RWPE2 (cell line): Measurements from ENCODE around the gene KCND2.

Experiments
- ATAC-seq: fragments of 200-7000 bp; cut with Tn5 transposase; 3 replicates; pipeline ENCODE4 v1.9.1; 2021; ENCODE audit warnings: low read depth
- DNase-seq: peaks from one replicate; pipeline ENCODE4 v3.0.0-alpha.2; 2020; ENCODE audit warnings: low spot score
- H3K27ac ChIP-seq: fragments of 450-650 bp; 2 replicates; pipeline ENCODE4 v1.5.1; 2017; ENCODE audit warnings: mild to moderate bottlenecking; ENCODE audit not compliant: poor library complexity, severe bottlenecking
- H3K27me3 ChIP-seq: fragments of 250-450 bp; sonication (Bioruptor Pico); 2 replicates; pipeline ENCODE4 v1.5.1; 2021; ENCODE audit warnings: mild to moderate bottlenecking, moderate library complexity; ENCODE audit not compliant: insufficient read depth, poor library complexity, severe bottlenecking
- H3K36me3 ChIP-seq: fragments of 250-450 bp; sonication (Bioruptor Pico); 2 replicates; pipeline ENCODE4 v1.5.1; 2020; ENCODE audit warnings: low read depth, mild to moderate bottlenecking, moderate library complexity
- H3K4me1 ChIP-seq: fragments of 250-450 bp; sonication (Bioruptor Pico); 2 replicates; pipeline ENCODE4 v1.5.1; 2021; ENCODE audit warnings: mild to moderate bottlenecking, moderate library complexity; ENCODE audit not compliant: insufficient read depth, poor library complexity, severe bottlenecking
- H3K4me3 ChIP-seq: fragments of 250-450 bp; sonication (Bioruptor Pico); 2 replicates; pipeline ENCODE4 v1.5.1; 2021; ENCODE audit warnings: mild to moderate bottlenecking, moderate library complexity; ENCODE audit not compliant: severe bottlenecking
- H3K9me3 ChIP-seq: fragments of 250-450 bp; sonication (Bioruptor Pico); 2 replicates; pipeline ENCODE4 v1.5.1; 2021; ENCODE audit warnings: mild to moderate bottlenecking, moderate library complexity; ENCODE audit not compliant: severe bottlenecking
- TF ChIP-seq, protein P1 (sequence below): fragments of 450-650 bp; IDR thresholded peaks from one replicate; pipeline ENCODE4 v1.5.1; 2017; ENCODE audit warnings: mild to moderate bottlenecking, moderate library complexity; ENCODE audit not compliant: poor library complexity, severe bottlenecking

The KCND2 gene

DNA sequence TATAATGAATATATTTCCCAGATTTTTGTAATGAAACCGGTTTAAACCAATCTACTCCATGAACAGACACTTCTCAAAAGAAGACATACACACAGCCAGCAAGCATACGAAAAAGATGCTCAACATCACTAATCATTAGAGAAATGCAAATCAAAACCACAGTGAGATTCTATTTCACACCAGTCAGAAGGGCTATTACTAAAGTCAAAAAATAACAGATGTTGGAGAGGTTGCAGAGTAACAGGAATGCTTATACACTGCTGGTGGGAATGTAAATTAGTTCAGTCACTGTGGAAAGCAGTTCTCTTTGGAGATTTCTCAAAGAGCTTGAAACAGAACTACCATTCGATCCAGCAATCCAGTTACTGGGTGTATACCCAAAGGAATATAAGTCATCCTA lies 344.3 kb downstream of the KCND2 start:
- Histone ChIP-seq H3K9me3 (no peaks in the 10 kb centered on the region), H3K27me3 (no peaks in the 10 kb centered on the region), H3K4me1 (no peaks in the 10 kb centered on the region), H3K4me3 (no peak overlapping the region), H3K27ac (no peak overlapping the region), H3K36me3 (no peaks in the 10 kb centered on the region)
- no peak for DNase-seq
- TF ChIP-seq, protein P1, sequence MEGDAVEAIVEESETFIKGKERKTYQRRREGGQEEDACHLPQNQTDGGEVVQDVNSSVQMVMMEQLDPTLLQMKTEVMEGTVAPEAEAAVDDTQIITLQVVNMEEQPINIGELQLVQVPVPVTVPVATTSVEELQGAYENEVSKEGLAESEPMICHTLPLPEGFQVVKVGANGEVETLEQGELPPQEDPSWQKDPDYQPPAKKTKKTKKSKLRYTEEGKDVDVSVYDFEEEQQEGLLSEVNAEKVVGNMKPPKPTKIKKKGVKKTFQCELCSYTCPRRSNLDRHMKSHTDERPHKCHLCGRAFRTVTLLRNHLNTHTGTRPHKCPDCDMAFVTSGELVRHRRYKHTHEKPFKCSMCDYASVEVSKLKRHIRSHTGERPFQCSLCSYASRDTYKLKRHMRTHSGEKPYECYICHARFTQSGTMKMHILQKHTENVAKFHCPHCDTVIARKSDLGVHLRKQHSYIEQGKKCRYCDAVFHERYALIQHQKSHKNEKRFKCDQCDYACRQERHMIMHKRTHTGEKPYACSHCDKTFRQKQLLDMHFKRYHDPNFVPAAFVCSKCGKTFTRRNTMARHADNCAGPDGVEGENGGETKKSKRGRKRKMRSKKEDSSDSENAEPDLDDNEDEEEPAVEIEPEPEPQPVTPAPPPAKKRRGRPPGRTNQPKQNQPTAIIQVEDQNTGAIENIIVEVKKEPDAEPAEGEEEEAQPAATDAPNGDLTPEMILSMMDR = no peak
- no peak for ATAC-seq

DNA sequence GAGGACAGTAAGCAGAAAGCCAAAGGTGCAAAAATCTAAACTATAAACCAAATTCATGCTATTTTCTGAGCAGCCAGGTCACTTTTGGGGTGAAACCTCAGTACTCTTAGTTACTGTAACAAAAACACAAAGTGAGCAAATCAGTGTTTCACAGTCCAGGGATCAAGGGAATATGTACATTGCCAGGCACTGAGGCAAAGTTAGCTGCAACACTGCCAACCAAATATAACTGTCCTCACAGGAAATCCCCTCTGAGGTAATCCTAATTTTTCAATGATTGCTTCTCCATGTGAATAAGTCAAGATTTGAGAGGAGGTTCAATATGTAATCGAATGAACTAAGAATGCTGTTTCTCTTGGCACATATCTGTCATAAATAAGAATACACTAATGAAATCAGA lies 355.3 kb downstream of the KCND2 start:
- H3K27ac ChIP-seq = no peak overlapping the region
- no peaks in the 10 kb centered on the region for H3K4me1 ChIP-seq
- TF ChIP-seq, protein P1 = no peak
- no peak overlapping the region for H3K4me3 ChIP-seq
- no peaks in the 10 kb centered on the region for H3K36me3 ChIP-seq
- no peak for ATAC-seq
- no peak for DNase-seq
- H3K9me3 ChIP-seq = no peaks in the 10 kb centered on the region
- no peaks in the 10 kb centered on the region for H3K27me3 ChIP-seq

DNA sequence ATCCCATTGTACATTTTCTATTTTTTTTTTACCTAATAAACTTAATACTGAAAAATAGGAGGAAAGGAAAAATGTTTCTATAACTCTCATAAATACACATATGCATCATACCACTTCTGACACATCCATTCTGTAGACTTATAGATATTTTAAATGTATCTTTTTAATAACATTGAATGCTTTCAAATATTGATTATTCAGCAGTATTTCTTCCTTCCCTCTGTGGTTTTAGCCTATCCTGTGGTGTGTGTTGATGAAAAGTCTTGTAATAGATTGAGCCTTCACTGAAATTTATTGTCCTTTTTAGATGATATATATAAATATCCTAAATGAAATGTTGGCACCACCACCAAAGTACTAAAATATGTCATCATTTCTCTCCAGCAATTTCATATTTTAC lies 366.9 kb downstream of the KCND2 start:
- Histone ChIP-seq H3K4me3 (no peak overlapping the region), H3K27ac (no peak overlapping the region), H3K4me1 (no peaks in the 10 kb centered on the region), H3K36me3 (no peaks in the 10 kb centered on the region), H3K27me3 (no peaks in the 10 kb centered on the region), H3K9me3 (no peaks in the 10 kb centered on the region)
- no peak for ATAC-seq
- TF ChIP-seq, protein P1 = no peak
- no peak for DNase-seq

DNA sequence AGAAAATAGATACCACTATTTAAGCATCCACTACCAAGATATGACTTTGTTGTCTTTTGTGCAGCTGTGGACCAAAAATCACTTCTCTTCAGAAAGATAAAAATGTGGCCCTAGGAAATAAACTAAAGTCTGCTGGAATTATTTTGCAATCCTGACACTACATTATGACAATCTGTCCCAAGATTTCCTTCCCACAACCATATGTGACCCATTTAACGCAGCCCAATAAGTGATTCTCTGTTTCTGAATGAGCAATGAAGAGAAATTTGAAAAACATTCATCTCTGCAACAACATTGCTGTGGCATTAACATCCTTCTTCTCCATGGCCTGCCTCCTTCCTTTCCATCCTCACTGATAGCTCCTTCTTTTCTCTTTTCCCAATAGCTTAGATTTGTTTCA lies 373.0 kb downstream of the KCND2 start:
- TF ChIP-seq, protein P1 = no peak
- H3K27me3 ChIP-seq = no peaks in the 10 kb centered on the region
- DNase-seq (no peak), ATAC-seq (no peak)
- no peaks in the 10 kb centered on the region for H3K9me3 ChIP-seq
- no peaks in the 10 kb centered on the region for H3K4me1 ChIP-seq
- H3K27ac ChIP-seq = no peak overlapping the region
- H3K4me3 ChIP-seq = no peak overlapping the region
- no peaks in the 10 kb centered on the region for H3K36me3 ChIP-seq

DNA sequence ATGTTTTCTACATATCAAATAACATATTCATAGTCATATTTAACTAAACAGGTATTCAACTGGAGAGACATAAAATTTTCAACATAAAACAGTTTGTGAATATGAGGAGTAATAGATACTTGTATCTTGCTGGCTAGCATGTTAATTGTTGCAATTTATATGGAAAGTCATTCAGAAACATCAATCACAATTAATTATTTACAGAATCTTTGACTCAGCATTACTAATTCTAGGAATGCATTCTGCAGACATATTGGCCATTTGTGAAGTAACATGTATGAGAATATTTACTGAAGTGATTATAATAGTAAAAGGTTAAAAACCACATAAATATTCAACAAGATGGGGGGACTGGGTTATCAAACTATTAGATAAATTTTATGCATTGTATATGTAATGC lies 381.3 kb downstream of the KCND2 start:
- ATAC-seq (no peak), DNase-seq (no peak)
- no peak overlapping the region for H3K4me3 ChIP-seq
- no peaks in the 10 kb centered on the region for H3K27me3 ChIP-seq
- no peak overlapping the region for H3K27ac ChIP-seq
- H3K4me1 ChIP-seq = peaks cover 2% of the 10 kb centered on the region
- TF ChIP-seq, protein P1 = no peak
- no peaks in the 10 kb centered on the region for H3K36me3 ChIP-seq
- H3K9me3 ChIP-seq = no peaks in the 10 kb centered on the region
